Activated CD4-positive, alpha-beta T cell treated with anti-CD3 and anti-CD28 coated beads, Interleukin-2, amount 10 ng/mL, durations not matched to agents 24 days and 14 days (primary cell): Measurements from ENCODE around the gene JSRP1. TPM values are rescaled to one million over a fixed set of nuclear protein-coding genes. Genes with fewer than 3 reads are reported as not detected.
A peak's percentile ranks its signal among the peaks of the same experiment; 100 is the strongest.

Experiments
- DNase-seq: peaks from one replicate; pipeline ENCODE4 v3.0.0; 2022
- H3K27ac Mint-ChIP-seq: one replicate; pipeline ENCODE4 v1.8.0; 2022; ENCODE audit warnings: mild to moderate bottlenecking, mixed read lengths
- H3K27me3 Mint-ChIP-seq: one replicate; pipeline ENCODE4 v1.8.0; 2022; ENCODE audit warnings: mixed read lengths
- H3K36me3 Mint-ChIP-seq: one replicate; pipeline ENCODE4 v1.8.0; 2022; ENCODE audit warnings: low read depth, mild to moderate bottlenecking, mixed read lengths
- H3K4me1 Mint-ChIP-seq: one replicate; pipeline ENCODE4 v1.8.0; 2021; ENCODE audit warnings: mixed read lengths
- H3K4me3 Mint-ChIP-seq: one replicate; pipeline ENCODE4 v1.8.0; 2022; ENCODE audit warnings: mild to moderate bottlenecking, moderate library complexity, mixed read lengths
- H3K9me3 Mint-ChIP-seq: one replicate; pipeline ENCODE4 v1.8.0; 2021; ENCODE audit warnings: mixed read lengths
- intact Hi-C: fragments of 100-400 bp; cut with micrococcal nuclease; formaldehyde crosslinking; loops from one replicate; pipeline ENCODE4 v1.15.1; 2023
- total RNA-seq: library from RNA; stranded (reverse); gene quantifications from 2 replicates; pipeline ENCODE4 v1.2.3, GENCODE V29; 2022

JSRP1 gene
- total RNA-seq, 1 donor from 2014 or later, result 0.91 TPM

DNA sequence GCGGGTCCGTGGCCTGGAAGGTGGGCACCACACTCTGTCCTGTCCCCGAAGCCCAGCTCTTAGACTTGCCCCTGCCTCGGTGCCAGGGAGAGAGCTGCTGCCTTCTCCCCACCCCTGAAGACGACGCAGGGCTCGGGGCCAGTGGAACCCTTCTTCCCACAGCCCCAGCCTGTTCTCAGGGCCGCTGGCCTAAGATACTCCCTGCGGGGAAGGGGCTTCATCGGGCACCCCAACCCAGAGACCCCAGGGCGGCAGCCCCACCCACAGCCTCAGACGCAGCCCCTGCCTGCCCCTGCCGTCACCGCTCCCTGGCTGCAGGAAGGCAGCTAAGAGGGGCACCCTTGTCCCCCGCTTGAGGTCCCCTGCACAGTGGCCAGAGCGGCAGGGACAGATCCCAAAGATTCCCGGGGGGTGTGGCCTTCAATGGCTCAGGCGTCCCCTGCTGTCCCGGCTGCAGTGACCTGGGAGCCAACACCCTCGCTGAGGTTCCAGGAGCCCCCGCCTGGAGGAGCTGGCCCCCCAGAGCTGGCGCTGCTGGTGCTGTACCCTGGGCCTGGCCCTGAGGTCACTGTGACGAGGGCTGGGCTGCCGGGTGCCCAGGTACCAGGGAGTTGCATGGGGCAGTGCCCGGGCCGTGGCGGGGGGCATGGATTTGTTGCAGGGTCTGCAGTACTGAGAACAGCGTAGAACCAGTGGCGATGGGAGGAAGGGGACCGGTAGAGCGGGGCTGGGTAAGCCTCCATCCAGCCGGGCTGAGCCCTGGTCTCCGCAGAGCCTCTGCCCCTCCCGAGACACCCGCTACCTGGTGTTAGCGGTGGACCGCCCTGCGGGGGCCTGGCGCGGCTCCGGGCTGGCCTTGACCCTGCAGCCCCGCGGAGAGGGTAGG, 6.1 kb downstream of the JSRP1 start:
- no peak overlapping the region for H3K4me3 Mint-ChIP-seq
- peaks cover 11% of the 10 kb centered on the region for H3K36me3 Mint-ChIP-seq
- H3K9me3 Mint-ChIP-seq, result no peaks in the 10 kb centered on the region
- intact Hi-C loops, result no loop called here
- peaks cover 7% of the 10 kb centered on the region for H3K4me1 Mint-ChIP-seq
- no peak for DNase-seq
- H3K27ac Mint-ChIP-seq, result no peak overlapping the region
- peaks cover 15% of the 10 kb centered on the region for H3K27me3 Mint-ChIP-seq

DNA sequence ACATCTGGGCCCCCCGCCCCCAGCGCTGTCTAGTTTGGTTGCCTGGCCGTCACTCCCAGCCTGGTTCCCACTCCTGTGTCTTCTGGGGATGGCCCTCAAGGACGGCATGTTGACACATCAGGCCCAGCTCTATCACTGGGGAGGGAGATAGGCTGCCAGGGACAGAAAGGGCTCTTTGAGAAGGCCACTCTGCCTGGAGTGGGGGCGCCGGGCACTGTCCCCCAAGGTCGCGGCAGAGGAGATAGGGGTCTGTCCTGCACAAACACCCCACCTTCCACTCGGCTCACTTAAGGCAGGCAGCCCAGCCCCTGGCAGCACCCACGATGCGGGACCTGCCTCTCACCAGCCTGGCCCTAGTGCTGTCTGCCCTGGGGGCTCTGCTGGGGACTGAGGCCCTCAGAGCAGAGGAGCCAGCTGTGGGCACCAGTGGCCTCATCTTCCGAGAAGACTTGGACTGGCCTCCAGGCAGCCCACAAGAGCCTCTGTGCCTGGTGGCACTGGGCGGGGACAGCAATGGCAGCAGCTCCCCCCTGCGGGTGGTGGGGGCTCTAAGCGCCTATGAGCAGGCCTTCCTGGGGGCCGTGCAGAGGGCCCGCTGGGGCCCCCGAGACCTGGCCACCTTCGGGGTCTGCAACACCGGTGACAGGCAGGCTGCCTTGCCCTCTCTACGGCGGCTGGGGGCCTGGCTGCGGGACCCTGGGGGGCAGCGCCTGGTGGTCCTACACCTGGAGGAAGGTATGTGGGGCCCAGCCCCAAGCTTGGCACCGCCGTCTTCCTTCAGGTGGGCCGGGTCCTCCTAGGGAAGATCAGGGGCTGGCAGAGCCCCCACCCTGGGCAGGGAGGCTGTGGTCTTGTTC, 7.0 kb downstream of the JSRP1 start, which contains the start of gene AMH:
Gene AMH (plus strand): TSS at position 314 of the 857 bp plus-strand sequence. CDS start 10 bp downstream, at position 324.
- H3K27me3 Mint-ChIP-seq, result peaks cover 14% of the 10 kb centered on the region
- H3K27ac Mint-ChIP-seq, result no peak within 1 kb of the TSS
- intact Hi-C loops, result no loop called here
- no peak within 1 kb of the TSS for H3K4me3 Mint-ChIP-seq
- DNase-seq, result no peak
- H3K4me1 Mint-ChIP-seq, result peaks cover 7% of the 10 kb centered on the region
- H3K9me3 Mint-ChIP-seq, result no peaks in the 10 kb centered on the region
- H3K36me3 Mint-ChIP-seq, result peaks cover 18% of the 10 kb centered on the region

DNA sequence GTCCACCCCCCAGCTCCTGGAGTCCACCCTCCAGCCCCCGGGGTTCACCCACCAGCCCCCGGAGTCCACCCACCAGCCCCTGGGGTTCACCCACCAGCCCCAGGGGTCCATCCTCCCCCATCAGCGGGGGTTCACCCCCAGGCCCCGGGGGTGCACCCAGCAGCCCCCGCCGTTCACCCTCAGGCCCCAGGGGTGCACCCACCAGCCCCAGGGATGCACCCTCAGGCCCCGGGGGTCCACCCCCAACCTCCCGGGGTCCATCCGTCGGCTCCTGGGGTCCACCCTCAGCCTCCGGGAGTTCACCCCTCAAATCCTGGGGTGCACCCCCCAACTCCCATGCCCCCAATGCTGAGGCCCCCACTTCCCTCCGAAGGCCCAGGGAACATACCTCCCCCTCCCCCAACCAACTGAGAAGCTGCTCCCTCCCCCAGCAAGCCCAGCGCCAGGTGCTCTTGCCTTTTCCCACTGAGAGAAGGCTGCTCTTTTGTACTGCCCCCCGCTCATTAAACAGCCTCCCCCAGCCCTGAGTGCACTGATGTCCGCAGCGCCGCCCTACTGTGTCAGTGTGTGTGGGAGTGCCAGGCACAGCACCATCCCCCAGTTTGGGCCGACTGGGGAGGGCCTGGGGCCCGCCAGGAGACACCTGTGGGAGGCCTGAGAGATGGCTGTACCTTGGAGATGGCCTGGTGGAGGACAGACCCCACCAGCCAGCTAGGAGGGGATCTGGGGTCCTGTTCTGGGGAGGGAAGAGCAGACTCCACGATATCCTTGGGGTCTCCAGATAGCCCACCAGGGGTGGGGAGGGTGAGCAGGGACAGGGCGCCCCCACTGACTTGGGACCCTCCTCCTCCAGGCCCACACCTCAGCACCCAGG, 7.8 kb downstream of the JSRP1 start:
- intact Hi-C loops, result no loop called here
- H3K4me1 Mint-ChIP-seq, result peaks cover 6% of the 10 kb centered on the region
- no peaks in the 10 kb centered on the region for H3K9me3 Mint-ChIP-seq
- DNase-seq, result no peak
- H3K27me3 Mint-ChIP-seq, result peaks cover 9% of the 10 kb centered on the region
- H3K4me3 Mint-ChIP-seq, result no peak overlapping the region
- no peak overlapping the region for H3K27ac Mint-ChIP-seq
- peaks cover 18% of the 10 kb centered on the region for H3K36me3 Mint-ChIP-seq

DNA sequence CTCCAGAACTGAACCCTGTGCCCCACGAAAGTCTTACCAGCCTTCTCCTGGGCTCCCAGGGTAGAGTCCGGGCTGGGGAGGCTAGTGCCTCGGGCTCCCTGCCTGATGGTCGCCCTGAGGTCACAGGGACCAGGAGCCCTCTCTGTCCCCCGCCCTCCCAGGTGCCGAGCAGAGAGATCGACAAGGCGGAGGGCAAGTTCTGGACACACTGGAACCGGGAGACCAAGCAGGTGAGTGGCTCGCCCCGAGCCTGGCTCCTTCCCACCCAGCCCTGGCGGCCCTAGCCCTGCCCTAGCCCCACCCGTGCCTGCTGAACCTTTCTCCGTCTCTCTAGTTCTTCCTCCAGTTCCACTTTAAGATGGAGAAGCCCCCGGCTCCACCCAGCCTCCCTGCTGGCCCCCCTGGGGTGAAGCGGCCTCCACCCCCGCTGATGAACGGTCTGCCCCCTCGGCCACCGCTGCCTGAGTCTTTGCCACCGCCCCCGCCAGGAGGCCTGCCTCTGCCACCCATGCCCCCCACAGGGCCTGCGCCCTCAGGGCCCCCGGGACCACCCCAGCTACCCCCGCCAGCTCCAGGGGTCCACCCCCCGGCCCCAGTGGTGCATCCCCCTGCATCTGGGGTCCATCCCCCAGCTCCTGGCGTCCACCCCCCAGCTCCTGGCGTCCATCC, 8.7 kb downstream of the JSRP1 start:
- intact Hi-C loops, result no loop called here
- H3K27ac Mint-ChIP-seq, result no peak overlapping the region

DNA sequence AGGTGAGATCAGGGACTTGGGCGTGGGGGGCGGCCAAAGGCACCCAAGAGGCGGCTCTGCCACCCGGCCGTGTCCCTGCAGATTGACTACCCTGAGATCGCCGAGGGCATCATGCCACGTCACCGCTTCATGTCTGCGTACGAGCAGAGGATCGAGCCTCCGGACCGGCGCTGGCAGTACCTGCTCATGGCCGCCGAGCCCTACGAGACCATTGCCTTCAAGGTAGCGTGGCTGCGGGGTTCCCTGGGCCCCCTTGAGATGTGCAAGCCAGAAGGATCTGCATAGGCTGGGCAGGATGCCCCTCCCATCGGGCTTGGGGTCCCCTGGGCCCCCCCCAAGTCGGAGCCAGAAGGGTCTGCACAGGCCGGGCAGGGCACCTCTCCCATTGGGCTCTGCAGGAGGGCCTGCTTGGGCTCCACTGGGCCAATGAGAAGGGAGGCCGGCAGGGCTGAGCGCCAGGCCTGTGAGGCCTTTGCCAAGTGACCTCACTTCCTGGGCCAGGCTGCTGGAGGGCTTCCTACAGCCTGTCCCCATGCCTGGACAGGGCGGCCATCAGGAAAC, 9.3 kb downstream of the JSRP1 start:
- H3K4me3 Mint-ChIP-seq, result no peak overlapping the region
- no peaks in the 10 kb centered on the region for H3K9me3 Mint-ChIP-seq

More for the DNA sequence above, 8.7 kb downstream of the JSRP1 start:
- peaks cover 4% of the 10 kb centered on the region for H3K4me1 Mint-ChIP-seq
- no peak overlapping the region for H3K4me3 Mint-ChIP-seq
- no peaks in the 10 kb centered on the region for H3K9me3 Mint-ChIP-seq
- peaks cover 20% of the 10 kb centered on the region for H3K36me3 Mint-ChIP-seq
- H3K27me3 Mint-ChIP-seq, result peaks cover 4% of the 10 kb centered on the region
- DNase-seq, result no peak

DNA sequence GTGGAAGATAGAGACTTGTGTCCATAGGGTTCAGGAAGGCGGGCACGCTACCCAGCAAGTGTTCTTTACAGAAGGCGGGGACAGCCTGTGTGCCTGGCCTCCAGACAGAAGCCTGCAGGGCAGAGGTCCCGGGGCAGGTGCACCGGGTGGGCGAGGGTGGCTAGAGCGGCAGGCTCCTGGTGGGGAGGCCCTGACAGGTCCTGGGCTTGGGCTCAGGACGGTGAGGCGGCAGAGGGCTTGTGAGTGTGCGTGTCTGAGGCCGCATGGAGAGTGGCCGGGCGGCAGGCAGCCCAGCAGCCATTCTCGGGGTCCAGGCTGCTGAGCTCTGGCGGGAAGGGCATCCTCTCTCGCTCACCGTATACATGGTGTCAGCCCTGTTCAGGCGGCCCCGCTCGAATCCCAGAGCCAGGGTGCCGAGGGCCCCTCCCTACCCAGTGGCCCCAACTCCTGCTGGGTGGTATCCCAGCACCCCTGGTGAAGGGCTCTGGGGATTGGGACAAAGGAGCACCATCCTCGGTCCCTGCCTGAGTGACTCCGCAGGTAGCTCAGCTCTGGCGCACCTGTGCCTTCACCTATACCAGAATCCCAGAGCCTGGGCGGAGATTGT, 10.1 kb downstream of the JSRP1 start:
- intact Hi-C loops, result no loop called here

More for the DNA sequence above, 9.3 kb downstream of the JSRP1 start:
- peaks cover 23% of the 10 kb centered on the region for H3K36me3 Mint-ChIP-seq
- H3K27me3 Mint-ChIP-seq, result no peaks in the 10 kb centered on the region
- no peak overlapping the region for H3K27ac Mint-ChIP-seq
- DNase-seq, result no peak
- intact Hi-C loops, result no loop called here
- peaks cover 6% of the 10 kb centered on the region for H3K4me1 Mint-ChIP-seq

DNA sequence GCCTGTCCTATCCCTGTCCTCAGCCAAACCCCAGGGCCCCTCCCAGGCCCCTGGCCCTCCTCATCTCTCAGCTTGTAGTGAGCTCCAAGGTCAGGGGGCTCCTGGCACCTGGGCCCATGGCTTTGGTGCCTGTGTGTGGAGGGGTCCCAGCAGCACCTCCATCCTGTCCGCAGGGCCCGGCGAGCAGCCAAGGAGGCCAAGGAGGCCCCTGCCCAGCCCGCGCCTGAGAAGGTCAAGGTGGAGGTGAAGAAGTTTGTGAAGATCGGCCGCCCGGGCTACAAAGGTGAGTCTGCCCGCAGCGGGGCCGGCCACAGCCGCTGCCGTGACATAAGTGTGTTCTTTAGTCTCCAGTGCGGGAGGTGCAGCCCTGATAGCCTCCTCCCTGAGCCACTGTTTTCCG, 10.9 kb downstream of the JSRP1 start:
- intact Hi-C loops, result no loop called here
- H3K4me3 Mint-ChIP-seq, result no peak overlapping the region
- no peak for DNase-seq
- no peaks in the 10 kb centered on the region for H3K27me3 Mint-ChIP-seq
- no peak overlapping the region for H3K27ac Mint-ChIP-seq
- no peaks in the 10 kb centered on the region for H3K9me3 Mint-ChIP-seq
- H3K4me1 Mint-ChIP-seq, result peaks cover 19% of the 10 kb centered on the region
- H3K36me3 Mint-ChIP-seq, result peaks cover 31% of the 10 kb centered on the region

More for the DNA sequence above, 10.1 kb downstream of the JSRP1 start:
- no peak overlapping the region for H3K27ac Mint-ChIP-seq
- H3K27me3 Mint-ChIP-seq, result no peaks in the 10 kb centered on the region
- no peak overlapping the region for H3K4me3 Mint-ChIP-seq
- no peak for DNase-seq
- peaks cover 11% of the 10 kb centered on the region for H3K4me1 Mint-ChIP-seq
- peaks cover 25% of the 10 kb centered on the region for H3K36me3 Mint-ChIP-seq
- no peaks in the 10 kb centered on the region for H3K9me3 Mint-ChIP-seq

DNA sequence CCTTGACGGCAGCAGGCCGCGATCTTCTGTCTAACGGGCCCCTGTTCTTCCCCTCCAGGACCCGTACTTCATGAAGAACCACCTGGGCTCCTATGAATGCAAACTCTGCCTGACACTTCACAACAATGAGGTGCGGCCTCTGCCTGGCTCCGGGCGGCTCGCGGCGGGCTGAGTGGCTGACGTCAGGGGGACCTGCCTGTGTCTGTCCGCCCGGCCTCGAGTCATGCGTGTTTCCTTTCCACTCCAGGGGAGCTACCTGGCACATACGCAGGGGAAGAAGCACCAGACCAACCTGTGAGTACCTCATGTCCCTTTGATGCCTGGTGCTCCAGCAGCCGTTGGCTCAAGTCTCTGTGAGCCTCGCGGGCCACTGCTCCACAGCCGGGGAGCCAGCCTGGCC, 11.7 kb downstream of the JSRP1 start:
- peaks cover 35% of the 10 kb centered on the region for H3K36me3 Mint-ChIP-seq
- no peak overlapping the region for H3K4me3 Mint-ChIP-seq
- no peaks in the 10 kb centered on the region for H3K27me3 Mint-ChIP-seq
- no peak for DNase-seq
- H3K4me1 Mint-ChIP-seq, result peaks cover 26% of the 10 kb centered on the region
- no peaks in the 10 kb centered on the region for H3K9me3 Mint-ChIP-seq
- H3K27ac Mint-ChIP-seq, result no peak overlapping the region
- intact Hi-C loops, result no loop called here

DNA sequence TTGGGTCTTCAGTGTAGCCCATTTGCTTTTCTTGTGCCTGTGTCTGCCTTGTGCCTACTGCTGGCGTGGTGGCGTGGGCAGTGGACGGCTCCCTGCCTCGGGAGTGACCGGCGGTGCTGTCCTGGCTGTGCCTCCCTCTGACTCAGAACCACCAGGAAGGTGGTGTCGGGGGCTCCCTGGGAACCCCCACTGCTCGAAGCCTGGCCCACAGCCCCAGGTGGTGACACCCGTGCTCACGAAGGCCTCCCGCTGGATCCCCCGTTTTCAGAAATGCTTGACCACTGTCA, 12.1 kb downstream of the JSRP1 start:
- DNase-seq, result no peak
- Mint-ChIP-seq H3K4me1 (peaks cover 28% of the 10 kb centered on the region), H3K27ac (no peak overlapping the region), H3K4me3 (no peak overlapping the region), H3K27me3 (no peaks in the 10 kb centered on the region), H3K36me3 (peaks cover 37% of the 10 kb centered on the region), H3K9me3 (no peaks in the 10 kb centered on the region)
- intact Hi-C loops, result no loop called here

DNA sequence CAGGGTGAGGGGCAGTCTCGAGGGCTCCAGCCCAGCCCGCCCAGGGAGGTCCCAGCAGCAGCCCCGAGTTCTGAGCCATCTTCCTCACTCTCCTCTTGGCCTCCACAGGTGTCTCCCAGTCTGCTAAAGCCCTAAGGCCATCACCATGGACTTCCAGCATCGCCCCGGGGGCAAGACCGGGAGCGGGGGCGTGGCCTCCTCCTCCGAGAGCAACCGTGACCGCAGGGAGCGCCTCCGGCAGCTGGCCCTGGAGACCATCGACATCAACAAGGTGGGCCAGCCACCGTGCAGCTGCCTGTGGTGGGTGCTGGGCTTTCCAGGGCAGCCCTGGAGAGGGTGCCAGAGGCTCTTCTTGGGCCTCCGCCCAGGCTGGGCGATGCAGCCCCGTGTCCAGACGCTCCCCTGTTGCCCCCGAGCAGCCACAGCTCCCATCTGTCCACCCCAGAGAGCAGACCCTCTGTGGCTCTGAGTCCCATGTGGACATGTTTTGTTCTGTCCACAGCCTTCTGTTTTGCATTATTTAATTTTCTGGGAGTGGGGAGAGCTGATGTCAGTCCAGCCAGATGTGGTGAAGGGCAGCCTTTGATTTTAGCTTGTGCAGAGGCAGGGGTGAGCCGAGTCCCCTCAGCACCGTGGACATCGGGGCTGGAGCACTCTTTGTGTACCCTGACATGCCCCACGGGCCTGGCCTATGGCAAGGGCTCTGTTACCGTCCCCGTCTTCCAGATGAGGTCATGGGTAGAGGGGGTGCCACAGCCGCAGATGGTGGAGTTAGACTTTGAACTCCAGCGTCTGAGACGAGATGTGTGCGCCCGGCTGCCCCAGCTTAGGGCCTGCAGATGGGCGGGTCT, 12.7 kb downstream of the JSRP1 start:
- Mint-ChIP-seq H3K4me3 (no peak overlapping the region), H3K27ac (no peak overlapping the region), H3K9me3 (no peaks in the 10 kb centered on the region), H3K27me3 (no peaks in the 10 kb centered on the region), H3K4me1 (peaks cover 33% of the 10 kb centered on the region), H3K36me3 (peaks cover 35% of the 10 kb centered on the region)
- intact Hi-C loops, result no loop called here
- DNase-seq, result no peak

DNA sequence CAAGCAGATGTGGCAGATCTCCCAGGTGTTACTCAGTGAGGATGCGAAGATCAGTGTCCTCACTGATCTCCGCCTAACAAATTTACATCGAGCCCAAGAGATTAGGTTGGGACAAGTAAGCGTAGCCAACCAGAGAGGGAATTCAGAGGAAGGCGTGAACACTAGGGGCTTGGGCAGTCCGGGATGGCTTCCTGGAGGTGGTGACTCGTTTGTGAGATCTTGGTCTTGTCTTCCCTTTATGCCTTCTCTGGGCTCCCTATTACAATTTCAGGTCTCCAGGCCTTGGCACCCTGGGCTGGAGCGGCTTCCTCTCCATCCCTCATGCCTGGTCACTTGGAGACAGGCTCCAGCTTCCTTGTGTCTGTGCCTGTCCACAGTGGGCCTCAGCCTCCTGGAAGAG, 13.4 kb downstream of the JSRP1 start:
- Mint-ChIP-seq H3K27me3 (no peaks in the 10 kb centered on the region), H3K27ac (no peak overlapping the region), H3K4me1 (peaks cover 40% of the 10 kb centered on the region), H3K9me3 (no peaks in the 10 kb centered on the region), H3K36me3 (peaks cover 39% of the 10 kb centered on the region), H3K4me3 (no peak overlapping the region)
- no peak for DNase-seq
- intact Hi-C loops, result no loop called here

DNA sequence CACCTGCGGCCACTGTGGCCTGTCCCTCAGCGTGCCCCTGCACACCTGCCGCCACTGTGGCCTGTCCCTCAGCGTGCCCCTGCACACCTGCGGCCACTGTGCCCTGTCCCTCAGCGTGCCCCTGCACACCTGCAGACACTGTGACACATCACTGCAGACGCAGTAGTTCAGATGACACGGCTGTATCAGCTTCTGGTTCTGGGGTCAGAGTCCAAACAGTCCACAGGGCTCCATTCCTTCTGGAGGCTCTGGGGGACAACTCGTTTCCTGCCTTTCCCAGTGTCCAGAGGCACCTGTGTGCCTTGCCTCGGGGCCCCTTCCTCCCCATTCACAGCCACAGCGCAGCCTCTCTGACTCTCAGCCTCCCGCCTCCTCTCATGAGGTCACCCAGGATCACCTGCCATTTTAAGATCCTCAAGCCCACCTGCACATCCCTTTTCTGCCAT, 14.1 kb downstream of the JSRP1 start:
- H3K27me3 Mint-ChIP-seq, result no peaks in the 10 kb centered on the region
- H3K4me3 Mint-ChIP-seq, result no peak overlapping the region

More for the DNA sequence above, 14.1 kb downstream of the JSRP1 start:
- DNase-seq, result no peak
- Mint-ChIP-seq H3K9me3 (no peaks in the 10 kb centered on the region), H3K36me3 (peaks cover 45% of the 10 kb centered on the region), H3K4me1 (peaks cover 44% of the 10 kb centered on the region), H3K27ac (peak overlapping the region; percentile 37)
- intact Hi-C loops, result no loop called here
